GM12801 (cell line): ENCODE results near the gene GRIN3A.

Experiments used
- CTCF ChIP-seq: IDR thresholded peaks from one replicate; pipeline ENCODE4 v1.5.1; 2011; ENCODE audit warnings: control low read depth; ENCODE audit not compliant: insufficient read length; ENCODE audit errors: extremely low read depth

The GRIN3A gene

GRCh38 chr9:101702257-101702656 lies 36.2 kb downstream of the GRIN3A start:
- TF ChIP-seq CTCF, result no peak

DNA sequence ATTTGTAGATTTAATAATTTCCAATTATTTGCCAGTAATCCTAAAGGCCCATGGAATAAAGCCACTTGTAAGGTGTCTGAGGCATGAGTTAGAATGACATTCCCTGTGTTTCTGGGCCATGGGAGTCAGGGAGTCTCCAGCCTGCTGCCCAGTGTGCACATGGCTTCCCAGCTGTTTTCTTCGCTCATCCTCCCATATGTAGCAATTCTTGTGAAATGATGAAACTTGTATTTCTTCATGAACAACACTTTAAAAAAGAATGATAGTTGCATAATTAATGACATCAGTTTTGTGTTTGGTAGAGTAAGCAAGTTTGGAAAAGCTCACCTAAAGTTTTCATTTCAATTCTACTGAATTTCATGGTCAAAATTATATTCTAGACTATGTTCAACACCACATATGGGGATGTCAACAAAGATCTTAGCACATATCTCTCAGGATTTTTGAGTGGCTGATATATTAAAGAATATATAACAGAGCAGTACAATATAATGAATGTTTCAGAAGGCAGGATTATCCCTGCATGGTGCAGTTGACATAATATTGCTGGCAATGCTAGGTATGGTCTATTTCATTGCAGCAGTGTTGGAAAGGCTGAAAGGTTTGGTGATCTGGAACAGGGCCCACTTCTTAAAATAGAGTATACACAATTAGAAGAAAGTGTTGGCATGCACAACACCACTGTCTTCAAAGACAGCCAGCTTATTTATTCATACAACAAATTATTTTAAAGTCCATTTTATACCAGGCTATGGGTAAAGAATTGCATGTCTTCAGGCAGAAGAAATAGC lies 44.7 kb downstream of the GRIN3A start:
- no peak for TF ChIP-seq CTCF

GRCh38 chr9:101691657-101692056 lies 46.8 kb downstream of the GRIN3A start:
- no peak for TF ChIP-seq CTCF

DNA sequence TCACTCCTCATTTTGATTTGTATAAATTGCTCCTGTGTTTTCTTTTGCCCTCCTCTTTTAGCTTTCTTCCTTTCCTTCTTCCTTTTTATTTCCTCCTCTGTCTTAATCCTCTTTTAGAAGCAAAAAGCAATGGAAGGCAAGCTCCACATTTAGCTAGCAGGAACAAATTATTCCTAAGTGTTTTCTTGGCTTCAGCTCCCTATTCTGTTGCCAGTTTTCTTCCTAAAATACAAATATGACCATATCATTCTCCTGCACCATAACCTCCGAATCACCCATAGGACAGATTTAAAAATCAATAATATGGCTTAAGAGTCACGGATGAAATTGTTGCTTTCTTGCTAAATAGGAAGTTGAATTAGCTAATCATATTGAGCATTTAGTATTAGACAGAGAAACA lies 49.4 kb downstream of the GRIN3A start:
- no peak for TF ChIP-seq CTCF

DNA sequence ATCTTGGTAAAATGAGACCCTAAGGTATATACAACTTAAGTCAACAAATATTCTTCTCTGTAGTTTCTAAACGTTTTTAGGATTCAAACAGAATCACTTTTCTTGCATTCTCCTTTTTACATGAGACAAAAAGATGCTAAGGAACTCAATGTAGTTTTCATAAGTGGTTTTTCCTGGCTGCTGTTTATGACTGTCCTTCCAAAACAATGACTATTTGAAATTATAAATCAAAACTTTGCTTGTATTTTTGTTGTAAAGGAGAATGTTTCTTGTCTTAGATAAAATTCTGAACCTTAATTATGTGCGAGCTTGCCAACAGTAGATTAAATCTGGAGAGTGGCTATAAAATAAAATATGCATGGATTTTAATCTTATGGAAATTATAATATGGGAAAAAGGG lies 53.8 kb downstream of the GRIN3A start:
- TF ChIP-seq CTCF, result no peak

GRCh38 chr9:101683236-101683635 lies 55.2 kb downstream of the GRIN3A start:
- no peak for TF ChIP-seq CTCF

GRCh38 chr9:101677861-101678260 lies 60.6 kb downstream of the GRIN3A start:
- no peak for TF ChIP-seq CTCF

GRCh38 chr9:101675341-101675740 lies 63.1 kb downstream of the GRIN3A start:
- TF ChIP-seq CTCF, result no peak
